Erythroblast (primary cell): ENCODE results near the gene FAM167B.
"Not testable (repeated sequence)": the region's sequence is repeated elsewhere in the genome, so short reads cannot be mapped to it uniquely, and the experiment has no call there.

Experiments
- DNase-seq, 2 experiments: peaks; one replicate each; lab custom pipeline; 2025; lab: John Stamatoyannopoulos, UW
- GATA1 ChIP-seq: IDR thresholded peaks from 2 replicates; pipeline ENCODE4 v1.6.1; 2011; ENCODE audit warnings: low read depth, mild to moderate bottlenecking, control low read depth, low read length, moderate library complexity
- POLR2A ChIP-seq: IDR thresholded peaks from 2 replicates; pipeline ENCODE4 v1.6.1; 2011; ENCODE audit warnings: mild to moderate bottlenecking, low read length

FAM167B gene

DNA sequence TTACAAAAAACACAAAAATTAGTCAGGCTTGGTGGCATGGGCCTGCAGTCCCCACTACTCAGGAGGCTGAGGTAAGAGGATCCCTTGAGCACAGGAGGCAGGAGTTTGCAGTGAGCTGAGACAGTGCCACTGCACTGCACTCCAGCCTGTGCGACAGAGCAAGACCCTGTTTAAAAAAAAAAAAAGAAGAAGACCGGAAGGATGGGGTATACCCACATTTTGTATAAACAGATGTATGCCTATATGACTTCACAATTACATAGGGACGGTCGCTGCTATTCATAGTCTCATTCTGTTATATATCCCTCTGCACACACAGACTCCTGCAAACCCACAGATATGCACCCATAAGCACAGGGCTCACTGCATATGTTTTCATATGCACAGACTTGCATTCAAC is 16.7 kb downstream of the FAM167B start:
- DNase-seq = no peak

GRCh38 chr1:32265846-32266245 is 18.8 kb downstream of the FAM167B start:
- no peak for TF ChIP-seq GATA1
- no peak for DNase-seq

More for the DNA sequence above, 16.7 kb downstream of the FAM167B start:
- TF ChIP-seq POLR2A (no peak), GATA1 (no peak)

GRCh38 chr1:32266921-32267591 is 20.0 kb downstream of the FAM167B start:
- no peak for TF ChIP-seq POLR2A
- no peak for TF ChIP-seq GATA1
- no peak for DNase-seq

- no peak for TF ChIP-seq GATA1
- TF ChIP-seq POLR2A = no peak
- DNase-seq = no peak
Measured at GRCh38 chr1:32269744-32270143, 22.7 kb downstream of the FAM167B start.

- TF ChIP-seq GATA1 (no peak), POLR2A (no peak)
- no peak for DNase-seq
Measured at GRCh38 chr1:32272557-32273390, 25.8 kb downstream of the FAM167B start.

GRCh38 chr1:32273391-32274208 is 26.6 kb downstream of the FAM167B start:
- DNase-seq = no peak
- TF ChIP-seq GATA1 (no peak), POLR2A (no peak)

DNA sequence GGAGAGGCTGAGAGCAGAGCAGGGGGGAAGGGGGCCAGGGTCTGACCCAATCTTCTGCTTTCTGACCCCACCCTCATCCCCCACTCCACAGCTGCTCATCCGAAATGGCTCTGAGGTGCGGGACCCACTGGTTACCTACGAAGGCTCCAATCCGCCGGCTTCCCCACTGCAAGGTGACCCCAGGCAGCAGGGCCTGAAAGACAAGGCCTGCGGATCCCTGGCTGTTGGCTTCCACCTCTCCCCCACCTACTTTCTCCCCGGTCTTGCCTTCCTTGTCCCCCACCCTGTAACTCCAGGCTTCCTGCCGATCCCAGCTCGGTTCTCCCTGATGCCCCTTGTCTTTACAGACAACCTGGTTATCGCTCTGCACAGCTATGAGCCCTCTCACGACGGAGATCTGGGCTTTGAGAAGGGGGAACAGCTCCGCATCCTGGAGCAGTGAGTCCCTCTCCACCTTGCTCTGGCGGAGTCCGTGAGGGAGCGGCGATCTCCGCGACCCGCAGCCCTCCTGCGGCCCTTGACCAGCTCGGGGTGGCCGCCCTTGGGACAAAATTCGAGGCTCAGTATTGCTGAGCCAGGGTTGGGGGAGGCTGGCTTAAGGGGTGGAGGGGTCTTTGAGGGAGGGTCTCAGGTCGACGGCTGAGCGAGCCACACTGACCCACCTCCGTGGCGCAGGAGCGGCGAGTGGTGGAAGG is 27.8 kb downstream of the FAM167B start:
- no peak for DNase-seq
- TF ChIP-seq POLR2A = no peak
- no peak for TF ChIP-seq GATA1

GRCh38 chr1:32275424-32275823 is 28.4 kb downstream of the FAM167B start:
- no peak for DNase-seq
- TF ChIP-seq POLR2A (no peak), GATA1 (no peak)

- DNase-seq = no peak
- TF ChIP-seq GATA1 (no peak), POLR2A (no peak)
Measured at GRCh38 chr1:32276032-32276782, 29.2 kb downstream of the FAM167B start.

DNA sequence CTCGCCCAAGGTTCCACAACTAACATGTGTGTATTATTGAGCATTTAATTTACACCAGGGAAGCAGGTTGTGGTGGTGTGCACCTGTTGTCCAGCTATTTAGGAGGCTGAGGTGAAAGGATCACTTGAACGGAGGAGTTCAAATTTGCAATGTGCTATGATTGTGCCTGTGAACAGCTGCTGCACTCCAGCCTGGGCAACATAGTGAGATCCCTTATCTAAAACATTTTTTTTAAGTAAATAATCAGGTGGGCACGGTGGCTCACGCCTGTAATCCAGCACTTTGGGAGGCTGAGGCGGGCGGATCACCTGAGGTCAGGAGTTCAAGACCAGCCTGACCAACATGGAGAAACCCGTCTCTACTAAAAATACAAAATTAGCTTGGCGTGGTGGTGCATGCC is 37.8 kb downstream of the FAM167B start:
- not testable (repeated sequence) for DNase-seq

GRCh38 chr1:32285658-32286057 is 38.6 kb downstream of the FAM167B start:
- no peak for TF ChIP-seq POLR2A
- TF ChIP-seq GATA1 = no peak
- DNase-seq = no peak

DNA sequence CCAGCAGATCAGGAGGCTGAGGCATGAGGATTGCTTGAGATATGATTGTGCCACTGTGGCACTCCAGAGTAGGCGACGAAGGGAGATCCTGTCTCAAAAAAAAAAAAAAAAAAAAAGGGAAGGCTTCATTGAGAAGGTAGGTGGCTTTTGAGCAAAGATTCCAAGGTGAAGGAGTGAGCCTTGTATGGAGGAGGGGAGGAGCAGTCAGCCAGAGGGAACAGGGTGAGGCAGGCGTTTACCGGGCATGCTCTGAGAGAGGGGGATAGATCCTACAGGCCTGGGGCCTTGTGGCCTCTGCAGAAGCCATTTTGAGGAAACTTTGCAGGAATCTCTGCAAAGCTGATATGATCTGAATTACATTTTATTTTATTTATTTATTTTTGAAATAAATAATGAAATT is 39.7 kb downstream of the FAM167B start:
- no peak for TF ChIP-seq GATA1
- no peak for TF ChIP-seq POLR2A
- DNase-seq = no peak

GRCh38 chr1:32289256-32289655 is 42.2 kb downstream of the FAM167B start:
- TF ChIP-seq POLR2A (no peak), GATA1 (no peak)
- no peak for DNase-seq
